ENCODE measurements around the gene ARFGEF2. TPM values are rescaled to one million over a fixed set of nuclear protein-coding genes. Genes with fewer than 3 reads are reported as not detected.

The ARFGEF2 gene
- total RNA-seq, 1 donor from 2014 or later, result 28.3 TPM

DNA sequence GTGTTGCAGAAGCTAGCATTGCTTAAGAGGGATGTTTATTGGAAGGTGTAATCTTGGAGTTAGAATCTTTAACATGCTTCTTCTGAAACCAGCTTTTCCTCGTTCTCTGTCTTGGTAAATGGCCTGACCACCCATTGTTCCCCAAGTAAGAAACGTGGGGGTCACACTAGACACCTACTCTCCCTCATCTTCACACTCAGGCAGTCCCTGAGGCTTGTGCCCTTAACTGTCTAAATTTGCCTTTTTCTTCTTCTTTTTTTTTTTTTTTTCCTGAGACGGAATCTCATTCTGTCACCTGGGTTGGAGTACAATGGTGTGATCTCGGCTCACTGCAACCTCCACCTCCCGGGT, 16.2 kb upstream of the ARFGEF2 start:
- Mint-ChIP-seq H3K36me3 (ENCODE audit: low read depth) (no peaks in the 10 kb centered on the region), H3K27ac (no peak overlapping the region), H3K4me3 (no peak overlapping the region), H3K9me3 (peaks cover 11% of the 10 kb centered on the region), H3K4me1 (ENCODE audit: low read depth) (peaks cover 16% of the 10 kb centered on the region), H3K27me3 (ENCODE audit: insufficient read depth) (peaks cover 7% of the 10 kb centered on the region)
- DNase-seq (ENCODE audit: low spot score), result no peak
- intact Hi-C loops (cut with micrococcal nuclease), result loop anchor here (1.0 to 2.0 kb wide), 4 partner anchors 80 to 270 kb away; no protein-coding TSS in a partner anchor

DNA sequence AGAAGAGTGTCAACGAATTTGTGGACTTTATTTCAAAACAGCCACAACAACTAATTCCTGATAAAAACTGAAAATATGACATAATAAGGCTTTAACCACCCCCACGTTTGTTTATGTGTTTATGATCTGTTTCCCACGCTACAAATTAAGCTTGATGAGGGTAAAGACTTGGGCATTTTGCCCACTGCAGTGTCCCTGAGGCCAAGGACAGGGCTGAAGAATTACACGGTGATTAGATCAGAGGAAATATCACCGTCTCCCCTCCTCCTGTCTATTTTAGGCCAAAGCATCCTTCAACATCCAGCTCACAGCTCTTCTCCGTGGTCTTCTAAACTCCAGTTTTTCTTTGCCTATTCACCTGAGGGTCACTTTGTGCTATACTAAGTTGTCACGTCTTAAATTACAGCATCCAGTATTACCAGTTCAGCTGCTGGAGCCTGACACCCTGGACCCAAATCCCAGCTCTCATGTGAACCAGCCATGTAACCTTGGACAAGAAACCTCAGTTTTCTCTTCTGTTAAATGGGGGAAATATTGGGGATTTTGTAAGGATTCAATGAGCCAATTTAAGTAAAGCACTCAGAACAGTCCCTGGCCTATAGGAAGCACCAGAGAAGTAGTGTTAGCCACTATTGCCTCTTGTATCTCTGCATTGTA, 15.2 kb upstream of the ARFGEF2 start:
- no peak overlapping the region for H3K27ac Mint-ChIP-seq
- peaks cover 16% of the 10 kb centered on the region for H3K4me1 Mint-ChIP-seq (ENCODE audit: low read depth)
- H3K4me3 Mint-ChIP-seq, result no peak overlapping the region
- no peaks in the 10 kb centered on the region for H3K36me3 Mint-ChIP-seq (ENCODE audit: low read depth)
- intact Hi-C loops (cut with micrococcal nuclease), result no loop called here
- peaks cover 11% of the 10 kb centered on the region for H3K9me3 Mint-ChIP-seq
- H3K27me3 Mint-ChIP-seq (ENCODE audit: insufficient read depth), result peaks cover 7% of the 10 kb centered on the region
- DNase-seq (ENCODE audit: low spot score), result no peak

DNA sequence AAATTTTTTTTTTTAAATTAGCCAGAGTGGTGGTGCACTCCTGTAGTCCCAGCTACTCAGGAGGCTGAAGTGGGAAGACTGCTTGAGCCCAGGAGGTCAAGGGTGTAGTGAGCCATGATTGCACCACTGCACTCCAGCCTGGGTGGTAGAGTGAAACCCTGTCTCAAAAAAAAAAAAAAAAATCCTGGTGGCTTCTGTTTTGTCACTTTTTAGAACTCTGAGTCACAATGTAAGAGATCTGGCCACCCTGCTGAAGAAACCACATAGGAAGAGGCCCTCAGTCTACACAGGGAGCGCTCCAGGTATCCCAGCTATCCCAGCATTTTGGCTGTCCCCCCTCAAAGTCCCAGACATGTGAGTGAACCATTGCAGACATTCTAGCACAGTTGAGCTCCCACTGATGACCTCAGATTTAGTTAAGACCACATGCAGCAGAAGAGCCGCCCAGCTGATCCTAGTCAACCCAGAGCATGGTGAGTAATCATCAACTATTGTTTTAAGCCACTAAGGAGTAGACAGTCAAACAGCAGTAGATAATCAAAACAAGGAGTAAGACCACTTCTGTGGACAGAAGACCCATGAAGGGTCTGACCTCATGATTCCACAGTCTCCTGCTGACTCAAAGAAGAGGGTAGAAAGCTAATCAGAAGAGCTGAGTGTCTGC, 12.7 kb upstream of the ARFGEF2 start:
- intact Hi-C loops (cut with micrococcal nuclease), result no loop called here
- Mint-ChIP-seq H3K4me3 (no peak overlapping the region), H3K4me1 (ENCODE audit: low read depth) (peaks cover 16% of the 10 kb centered on the region), H3K27ac (peak overlapping the region; percentile 48), H3K27me3 (ENCODE audit: insufficient read depth) (peaks cover 15% of the 10 kb centered on the region), H3K36me3 (ENCODE audit: low read depth) (no peaks in the 10 kb centered on the region), H3K9me3 (peaks cover 11% of the 10 kb centered on the region)
- no peak for DNase-seq (ENCODE audit: low spot score)

DNA sequence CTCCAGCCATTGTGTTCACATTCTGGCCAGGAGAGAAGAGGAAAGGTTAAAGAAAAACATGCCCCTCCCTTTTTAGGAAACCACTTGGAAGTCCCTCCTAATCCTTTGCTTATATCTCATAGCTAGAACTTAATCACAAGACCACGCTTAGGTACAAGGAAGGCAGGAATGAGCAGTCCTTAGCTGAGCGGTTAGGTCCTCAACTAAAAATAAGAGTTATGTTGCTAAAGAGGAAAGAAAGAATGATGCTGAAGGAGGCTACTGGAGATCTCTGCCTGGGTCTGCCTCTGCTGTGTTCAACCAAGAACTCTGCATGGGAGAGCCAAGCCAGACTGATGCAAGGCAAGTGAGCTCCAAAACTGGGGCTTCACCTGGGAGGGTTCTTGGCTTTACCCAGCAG, 11.6 kb upstream of the ARFGEF2 start:
- Mint-ChIP-seq H3K27ac (no peak overlapping the region), H3K27me3 (ENCODE audit: insufficient read depth) (peaks cover 15% of the 10 kb centered on the region), H3K9me3 (peaks cover 11% of the 10 kb centered on the region), H3K4me3 (no peak overlapping the region), H3K4me1 (ENCODE audit: low read depth) (peaks cover 10% of the 10 kb centered on the region), H3K36me3 (ENCODE audit: low read depth) (no peaks in the 10 kb centered on the region)
- intact Hi-C loops (cut with micrococcal nuclease), result no loop called here
- no peak for DNase-seq (ENCODE audit: low spot score)

GRCh38 chr20:48910347-48910781, 11.1 kb upstream of the ARFGEF2 start:
- Mint-ChIP-seq H3K27ac (no peak overlapping the region), H3K4me3 (no peak overlapping the region), H3K9me3 (peaks cover 11% of the 10 kb centered on the region), H3K27me3 (ENCODE audit: insufficient read depth) (peaks cover 15% of the 10 kb centered on the region), H3K4me1 (ENCODE audit: low read depth) (peaks cover 10% of the 10 kb centered on the region), H3K36me3 (ENCODE audit: low read depth) (no peaks in the 10 kb centered on the region)
- intact Hi-C loops (cut with micrococcal nuclease), result no loop called here
- no peak for DNase-seq (ENCODE audit: low spot score)

DNA sequence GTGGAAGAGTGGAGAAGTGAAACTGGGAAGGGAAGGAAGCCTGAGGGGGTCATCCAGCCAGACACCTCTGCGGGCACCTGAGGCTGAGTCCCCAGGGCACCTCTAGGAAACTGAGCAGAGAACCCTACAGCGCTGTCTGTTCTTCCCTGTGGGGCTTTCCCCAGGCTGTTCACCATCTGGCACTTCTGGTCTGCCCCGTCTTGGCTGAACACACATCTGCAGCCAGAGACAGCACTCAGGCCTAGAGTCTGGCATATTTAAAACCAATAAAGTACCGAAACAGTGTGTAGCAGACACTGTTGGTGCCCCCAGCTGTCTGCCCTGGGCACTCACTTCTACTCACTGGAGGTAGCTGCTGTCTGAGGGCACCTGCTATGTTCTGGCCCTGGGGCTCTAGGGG, 9.4 kb upstream of the ARFGEF2 start:
- Mint-ChIP-seq H3K27me3 (ENCODE audit: insufficient read depth) (peaks cover 14% of the 10 kb centered on the region), H3K36me3 (ENCODE audit: low read depth) (no peaks in the 10 kb centered on the region), H3K9me3 (peaks cover 11% of the 10 kb centered on the region), H3K27ac (no peak overlapping the region), H3K4me1 (ENCODE audit: low read depth) (peaks cover 10% of the 10 kb centered on the region), H3K4me3 (no peak overlapping the region)
- intact Hi-C loops (cut with micrococcal nuclease), result no loop called here
- DNase-seq (ENCODE audit: low spot score), result no peak

- DNase-seq (ENCODE audit: low spot score), result no peak
- no peak overlapping the region for H3K27ac Mint-ChIP-seq
- H3K36me3 Mint-ChIP-seq (ENCODE audit: low read depth), result peaks cover 2% of the 10 kb centered on the region
- peaks cover 15% of the 10 kb centered on the region for H3K4me1 Mint-ChIP-seq (ENCODE audit: low read depth)
- no peaks in the 10 kb centered on the region for H3K9me3 Mint-ChIP-seq
- intact Hi-C loops (cut with micrococcal nuclease), result no loop called here
- no peak overlapping the region for H3K4me3 Mint-ChIP-seq
- H3K27me3 Mint-ChIP-seq (ENCODE audit: insufficient read depth), result peaks cover 9% of the 10 kb centered on the region
These were observed 4.8 kb upstream of the ARFGEF2 start for GRCh38 chr20:48916699-48917098.

DNA sequence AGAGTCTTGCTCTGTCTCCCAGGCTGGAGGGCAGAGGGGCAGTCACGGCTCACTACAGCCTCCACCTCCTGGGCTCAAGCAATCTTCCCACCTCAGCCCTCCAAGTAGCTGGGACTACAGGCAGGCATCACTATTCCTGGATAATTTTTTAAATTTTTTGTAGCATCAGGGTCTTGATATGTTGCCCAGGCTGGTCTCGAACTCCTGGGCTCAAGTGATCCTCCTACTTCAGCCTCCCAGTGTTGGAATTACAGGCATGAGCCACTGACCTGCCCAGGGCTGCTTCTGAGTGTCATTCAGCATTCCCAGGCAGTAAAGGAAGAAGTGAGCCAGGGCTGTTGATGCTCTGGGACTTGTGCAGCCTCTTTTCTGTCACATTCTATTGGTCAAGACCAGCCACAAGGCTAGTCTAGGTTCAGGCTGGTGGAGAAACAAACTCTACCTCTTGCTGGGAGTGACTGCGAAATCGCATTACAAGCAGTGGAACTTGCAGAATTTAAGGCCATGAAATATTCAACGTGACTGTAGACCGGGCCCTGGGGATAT, 2.1 kb upstream of the ARFGEF2 start:
- Mint-ChIP-seq H3K27ac (no peak overlapping the region), H3K4me3 (peak overlapping the region; percentile 94), H3K27me3 (ENCODE audit: insufficient read depth) (peaks cover 4% of the 10 kb centered on the region), H3K36me3 (ENCODE audit: low read depth) (peaks cover 2% of the 10 kb centered on the region), H3K4me1 (ENCODE audit: low read depth) (peaks cover 36% of the 10 kb centered on the region), H3K9me3 (no peaks in the 10 kb centered on the region)
- no peak for DNase-seq (ENCODE audit: low spot score)
- intact Hi-C loops (cut with micrococcal nuclease), result no loop called here

GRCh38 chr20:48919882-48920526, 1.5 kb upstream of the ARFGEF2 start:
- peak overlapping the region; percentile 99 for H3K27ac Mint-ChIP-seq
- peak overlapping the region; percentile 94 for H3K4me3 Mint-ChIP-seq
- peaks cover 2% of the 10 kb centered on the region for H3K36me3 Mint-ChIP-seq (ENCODE audit: low read depth)
- no peaks in the 10 kb centered on the region for H3K9me3 Mint-ChIP-seq
- peaks cover 4% of the 10 kb centered on the region for H3K27me3 Mint-ChIP-seq (ENCODE audit: insufficient read depth)
- no peak for DNase-seq (ENCODE audit: low spot score)
- H3K4me1 Mint-ChIP-seq (ENCODE audit: low read depth), result peaks cover 42% of the 10 kb centered on the region
- intact Hi-C loops (cut with micrococcal nuclease), result loop anchor here (2.0 to 5.0 kb wide), 5 partner anchors 73 to 297 kb away; partner anchors contain the start of genes DDX27 and STAU1

- intact Hi-C loops (cut with micrococcal nuclease), result loop anchor here (1.0 to 5.0 kb wide), 10 partner anchors 74 to 297 kb away; partner anchors contain the start of genes CSE1L, DDX27 and STAU1
- peaks cover 2% of the 10 kb centered on the region for H3K36me3 Mint-ChIP-seq (ENCODE audit: low read depth)
- peaks cover 43% of the 10 kb centered on the region for H3K4me1 Mint-ChIP-seq (ENCODE audit: low read depth)
- peak overlapping the region; percentile 94 for H3K4me3 Mint-ChIP-seq
- peaks cover 4% of the 10 kb centered on the region for H3K27me3 Mint-ChIP-seq (ENCODE audit: insufficient read depth)
- H3K9me3 Mint-ChIP-seq, result no peaks in the 10 kb centered on the region
- no peak for DNase-seq (ENCODE audit: low spot score)
- H3K27ac Mint-ChIP-seq, result peak overlapping the region; percentile 99
These were observed 864 bp upstream of the ARFGEF2 start for GRCh38 chr20:48920527-48921167.

DNA sequence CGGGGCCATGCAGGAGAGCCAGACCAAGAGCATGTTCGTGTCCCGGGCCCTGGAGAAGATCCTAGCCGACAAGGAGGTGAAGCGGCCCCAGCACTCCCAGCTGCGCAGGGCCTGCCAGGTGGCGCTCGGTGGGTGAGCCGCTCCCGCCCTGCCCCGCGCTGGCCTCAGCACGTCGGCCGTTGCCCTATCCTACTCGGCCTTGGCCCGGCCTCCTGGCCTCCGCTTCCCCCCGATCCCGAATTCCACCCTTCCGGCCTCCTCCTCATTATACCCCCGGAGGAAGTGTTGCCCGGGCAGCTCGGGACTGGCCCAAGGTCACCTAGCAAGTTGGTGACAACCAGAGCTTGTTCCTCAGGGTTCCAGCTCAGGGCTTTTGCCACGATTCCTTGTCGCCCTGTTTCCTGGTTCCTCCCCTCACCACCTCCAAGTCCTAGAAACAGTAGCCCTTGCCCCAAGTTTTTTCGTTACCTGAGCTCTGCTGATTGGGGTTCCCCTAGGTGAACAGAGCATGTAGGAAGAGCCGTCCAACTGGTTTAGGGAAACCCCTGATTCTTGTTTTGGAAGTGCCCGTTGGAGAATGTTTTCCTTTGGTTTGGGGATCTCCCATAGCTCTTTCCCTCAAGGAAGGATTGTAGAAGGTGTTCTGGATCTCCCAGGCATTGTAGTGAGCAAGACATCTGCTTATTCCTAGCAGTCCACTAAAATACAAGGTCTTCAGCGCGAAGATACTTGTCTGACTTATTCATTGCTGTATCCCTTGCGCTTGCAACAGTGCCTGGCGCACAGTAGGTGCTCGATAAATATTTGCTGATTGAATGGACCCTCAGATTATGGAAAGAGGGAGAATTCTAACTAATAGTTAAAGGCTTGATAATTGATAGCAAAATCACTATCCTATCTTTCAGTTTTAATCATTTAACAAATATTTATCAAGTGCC, 641 bp downstream of the ARFGEF2 start:
- no peaks in the 10 kb centered on the region for H3K27me3 Mint-ChIP-seq (ENCODE audit: insufficient read depth)
- peak overlapping the region; percentile 92 for H3K27ac Mint-ChIP-seq
- peak overlapping the region; percentile 98 for H3K4me3 Mint-ChIP-seq
- no peak for DNase-seq (ENCODE audit: low spot score)
- H3K4me1 Mint-ChIP-seq (ENCODE audit: low read depth), result peaks cover 58% of the 10 kb centered on the region
- intact Hi-C loops (cut with micrococcal nuclease), result loop anchor here (1.0 to 5.0 kb wide), 10 partner anchors 75 to 295 kb away; partner anchors contain the start of genes CSE1L, DDX27 and STAU1
- H3K36me3 Mint-ChIP-seq (ENCODE audit: low read depth), result peaks cover 6% of the 10 kb centered on the region
- H3K9me3 Mint-ChIP-seq, result no peaks in the 10 kb centered on the region

Data from activated T-helper 1 cell treated with anti-CD3 and anti-CD28 coated beads, Interleukin-12 subunit alpha, Interleukin-12 subunit beta, Interleukin-2, Interleukin-4 antibody, amounts not matched to agents 30 ng/mL and 10 ng/mL and 1 ng/mL, durations not matched to agents 14 hours and 24 hours and 36 hours (primary cell).